Stimulated activated CD8-positive, alpha-beta memory T cell treated with anti-CD3 and anti-CD28 coated beads, Interleukin-4, amount 100 ng/mL, for 24 hours (primary cell): ENCODE data around the gene CEP126.
"Not testable (repeated sequence)": the region's sequence is repeated elsewhere in the genome, so short reads cannot be mapped to it uniquely, and the experiment has no call there.

Experiments
- DNase-seq: peaks from one replicate; pipeline ENCODE4 v3.0.0-alpha.2; 2020; ENCODE audit warnings: low read depth

Gene CEP126

GRCh38 chr11:101940901-101941520, 26.2 kb downstream of the CEP126 start:
- no peak for DNase-seq

- DNase-seq = no peak
These were observed 30.1 kb downstream of the CEP126 start for GRCh38 chr11:101944923-101945322.

GRCh38 chr11:101945448-101945847, 30.6 kb downstream of the CEP126 start:
- no peak for DNase-seq

GRCh38 chr11:101949680-101950220, 34.9 kb downstream of the CEP126 start:
- DNase-seq = no peak

GRCh38 chr11:101955278-101955677, 40.5 kb downstream of the CEP126 start:
- DNase-seq = no peak

- DNase-seq = no peak
These were observed 40.9 kb downstream of the CEP126 start for GRCh38 chr11:101955701-101956100.

- DNase-seq = no peak
These were observed 45.4 kb downstream of the CEP126 start for GRCh38 chr11:101960231-101960630.

GRCh38 chr11:101964200-101964599, 49.4 kb downstream of the CEP126 start:
- DNase-seq = not testable (repeated sequence)

- DNase-seq = no peak
These were observed 59.4 kb downstream of the CEP126 start for GRCh38 chr11:101974255-101974654.

GRCh38 chr11:101974771-101975170, 60.0 kb downstream of the CEP126 start:
- DNase-seq = no peak

- no peak for DNase-seq
These were observed 60.9 kb downstream of the CEP126 start for GRCh38 chr11:101975734-101976133.

GRCh38 chr11:101987370-101987769, 72.6 kb downstream of the CEP126 start:
- no peak for DNase-seq

- no peak for DNase-seq
These were observed 78.4 kb downstream of the CEP126 start for GRCh38 chr11:101993172-101993571.

- not testable (repeated sequence) for DNase-seq
These were observed 79.3 kb downstream of the CEP126 start for GRCh38 chr11:101994052-101994469.

- no peak for DNase-seq
These were observed 81.3 kb downstream of the CEP126 start for GRCh38 chr11:101996111-101996510.

GRCh38 chr11:102001657-102002338, 87.0 kb downstream of the CEP126 start:
- no peak for DNase-seq

- DNase-seq = no peak
These were observed 89.4 kb downstream of the CEP126 start for GRCh38 chr11:102004220-102004619.

GRCh38 chr11:102005306-102005705, 90.5 kb downstream of the CEP126 start:
- DNase-seq = no peak

GRCh38 chr11:102006835-102007566, 92.2 kb downstream of the CEP126 start:
- no peak for DNase-seq

GRCh38 chr11:102007567-102008437, 93.0 kb downstream of the CEP126 start:
- no peak for DNase-seq

- DNase-seq = no peak
These were observed 96.1 kb downstream of the CEP126 start for GRCh38 chr11:102010776-102011494.
